ENCODE measurements around the gene FBXL17. TPM values are rescaled to one million over a fixed set of nuclear protein-coding genes. Genes with fewer than 3 reads are reported as not detected.

FBXL17 gene
- total RNA-seq, 4 donors from 2014 or later, result 10.9 to 19.8 (median 15.0) TPM

- no peak for ATAC-seq (ENCODE audit: low FRiP score)
- no peak for TF ChIP-seq CTCF (IDR thresholded peaks at IDR 0.05)
Measured at GRCh38 chr5:107849118-107849517, 532.8 kb downstream of the FBXL17 start.

GRCh38 chr5:107840592-107840991 is 541.3 kb downstream of the FBXL17 start:
- no peak for TF ChIP-seq CTCF (IDR thresholded peaks at IDR 0.05)
- ATAC-seq (ENCODE audit: low FRiP score) (no peak), DNase-seq (ENCODE audit: low spot score) (no peak)

More at GRCh38 chr5:107849118-107849517, 532.8 kb downstream of the FBXL17 start:
- no peak for DNase-seq (ENCODE audit: low spot score)

GRCh38 chr5:107840161-107840560 is 541.7 kb downstream of the FBXL17 start:
- ATAC-seq (ENCODE audit: low FRiP score) (no peak), DNase-seq (ENCODE audit: low spot score) (no peak)
- no peak for TF ChIP-seq CTCF (IDR thresholded peaks at IDR 0.05)

- DNase-seq (ENCODE audit: low spot score) (no peak), ATAC-seq (ENCODE audit: low FRiP score) (no peak)
- TF ChIP-seq CTCF (IDR thresholded peaks at IDR 0.05), result no peak
Measured at GRCh38 chr5:107835096-107835495, 546.8 kb downstream of the FBXL17 start.

- ATAC-seq (ENCODE audit: low FRiP score), result no peak
- no peak for DNase-seq (ENCODE audit: low spot score)
- no peak for TF ChIP-seq CTCF (IDR thresholded peaks at IDR 0.05)
Measured at GRCh38 chr5:107832746-107833145, 549.2 kb downstream of the FBXL17 start.

GRCh38 chr5:107831612-107832395 is 550.1 kb downstream of the FBXL17 start:
- no peak for TF ChIP-seq CTCF (IDR thresholded peaks at IDR 0.05)
- no peak for DNase-seq (ENCODE audit: low spot score)
- ATAC-seq (ENCODE audit: low FRiP score), result no peak

GRCh38 chr5:107830750-107831149 is 551.1 kb downstream of the FBXL17 start:
- no peak for TF ChIP-seq CTCF (IDR thresholded peaks at IDR 0.05)
- DNase-seq (ENCODE audit: low spot score) (no peak), ATAC-seq (ENCODE audit: low FRiP score) (no peak)
